Natural killer cell treated with Interleukin-12 subunit alpha and Interleukin-12 subunit beta and Interleukin-15 and Interleukin-18, amount 100 ng/mL, for 72 hours (primary cell): ENCODE data around the gene IL1RN. TPM values are rescaled to one million over a fixed set of nuclear protein-coding genes. Genes with fewer than 3 reads are reported as not detected.

Experiments used
- ATAC-seq, 2 donors: fragments of 150-1000 bp; cut with Tn5 transposase in 1 of 2; sonication (Bioruptor Pico), chemical (Tn5 transposase) in 1 of 2; 2 replicates each; pipeline ENCODE4 v1.10.0; 2021
- DNase-seq: peaks from one replicate; pipeline ENCODE4 v3.0.0; 2022; ENCODE audit warnings: low spot score
- H3K27ac Mint-ChIP-seq, 2 donors: 1 replicate in 1 of 2; 2 replicates in 1 of 2; pipeline ENCODE4 v1.8.0; 2022; ENCODE audit warnings: mixed read lengths in 2 of 2, mild to moderate bottlenecking in 1 of 2, moderate library complexity in 1 of 2
- H3K27me3 Mint-ChIP-seq, 2 donors: 1 replicate in 1 of 2; 2 replicates in 1 of 2; pipeline ENCODE4 v1.8.0; 2022; ENCODE audit warnings: mixed read lengths in 2 of 2
- H3K36me3 Mint-ChIP-seq: one replicate; pipeline ENCODE4 v1.8.0; 2022; ENCODE audit warnings: mixed read lengths
- H3K4me1 Mint-ChIP-seq, 2 donors: 1 replicate in 1 of 2; 2 replicates in 1 of 2; pipeline ENCODE4 v1.8.0; 2022; ENCODE audit warnings: low read depth in 2 of 2, mixed read lengths in 2 of 2, mild to moderate bottlenecking in 1 of 2
- H3K4me3 Mint-ChIP-seq: one replicate; pipeline ENCODE4 v1.8.0; 2022; ENCODE audit warnings: mixed read lengths
- H3K9me3 Mint-ChIP-seq: 2 replicates; pipeline ENCODE4 v1.8.0; 2022; ENCODE audit warnings: mixed read lengths
- total RNA-seq, 2 donors: library from RNA; stranded (reverse); gene quantifications; one replicate each; pipeline ENCODE4 v1.2.3, GENCODE V29; 2022

Gene IL1RN, protein sequence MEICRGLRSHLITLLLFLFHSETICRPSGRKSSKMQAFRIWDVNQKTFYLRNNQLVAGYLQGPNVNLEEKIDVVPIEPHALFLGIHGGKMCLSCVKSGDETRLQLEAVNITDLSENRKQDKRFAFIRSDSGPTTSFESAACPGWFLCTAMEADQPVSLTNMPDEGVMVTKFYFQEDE
- total RNA-seq: 1 to 10 TPM; 3.3 to 3.7 TPM

DNA sequence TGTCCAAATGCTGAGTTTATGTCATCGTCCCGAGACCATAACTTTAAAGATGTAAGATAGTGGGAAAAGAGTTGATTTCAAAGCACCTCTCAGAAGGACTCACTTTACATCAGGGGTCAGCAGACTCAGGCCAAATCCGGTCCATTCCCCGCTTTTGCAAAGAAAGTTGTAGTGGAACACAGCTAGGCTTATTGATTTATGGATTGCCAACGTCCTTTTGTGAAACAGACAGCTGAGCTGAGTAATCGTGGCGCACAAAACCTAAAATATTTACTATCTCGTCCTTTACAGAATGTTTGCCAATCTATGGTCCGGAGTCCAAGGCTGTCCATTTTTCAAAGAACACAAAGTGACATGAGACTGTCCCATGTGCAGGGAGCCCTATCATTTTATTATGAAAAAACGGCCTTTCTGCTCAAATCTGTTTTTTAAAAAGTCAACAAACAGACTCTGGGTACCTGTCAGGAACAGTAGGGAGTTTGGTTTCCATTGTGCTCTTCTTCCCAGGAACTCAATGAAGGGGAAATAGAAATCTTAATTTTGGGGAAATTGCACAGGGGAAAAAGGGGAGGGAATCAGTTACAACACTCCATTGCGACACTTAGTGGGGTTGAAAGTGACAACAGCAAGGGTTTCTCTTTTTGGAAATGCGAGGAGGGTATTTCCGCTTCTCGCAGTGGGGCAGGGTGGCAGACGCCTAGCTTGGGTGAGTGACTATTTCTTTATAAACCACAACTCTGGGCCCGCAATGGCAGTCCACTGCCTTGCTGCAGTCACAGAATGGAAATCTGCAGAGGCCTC, at the start of gene IL1RN:
IL1RN (plus strand) TSS at position 754 of the 801 bp plus-strand sequence; CDS start at position 781, 27 bp downstream.
- Mint-ChIP-seq H3K4me1 (peaks cover 41 to 53% of the 10 kb centered on the region in 2 donors), H3K9me3 (no peaks in the 10 kb centered on the region), H3K36me3 (no peaks in the 10 kb centered on the region), H3K27me3 (peaks cover under 1 to 2% of the 10 kb centered on the region in 2 donors), H3K27ac (peak within 1 kb of the TSS; percentile 35 to 87), H3K4me3 (peak within 1 kb of the TSS; percentile 28)
- ATAC-seq: peak; percentile 77 to 91
- peak; percentile 85 for DNase-seq

GRCh38 chr2:113077921-113078320, 49.5 kb upstream of the IL1RN start:
- peaks cover 15 to 16% of the 10 kb centered on the region in 2 donors for H3K27me3 Mint-ChIP-seq
- H3K4me3 Mint-ChIP-seq: no peak overlapping the region
- no peaks in the 10 kb centered on the region for H3K36me3 Mint-ChIP-seq
- ATAC-seq (no peak), DNase-seq (no peak)
- H3K9me3 Mint-ChIP-seq: no peaks in the 10 kb centered on the region
- H3K27ac Mint-ChIP-seq: no peak overlapping the region
- H3K4me1 Mint-ChIP-seq: peaks cover 7% of the 10 kb centered on the region in 2 donors

DNA sequence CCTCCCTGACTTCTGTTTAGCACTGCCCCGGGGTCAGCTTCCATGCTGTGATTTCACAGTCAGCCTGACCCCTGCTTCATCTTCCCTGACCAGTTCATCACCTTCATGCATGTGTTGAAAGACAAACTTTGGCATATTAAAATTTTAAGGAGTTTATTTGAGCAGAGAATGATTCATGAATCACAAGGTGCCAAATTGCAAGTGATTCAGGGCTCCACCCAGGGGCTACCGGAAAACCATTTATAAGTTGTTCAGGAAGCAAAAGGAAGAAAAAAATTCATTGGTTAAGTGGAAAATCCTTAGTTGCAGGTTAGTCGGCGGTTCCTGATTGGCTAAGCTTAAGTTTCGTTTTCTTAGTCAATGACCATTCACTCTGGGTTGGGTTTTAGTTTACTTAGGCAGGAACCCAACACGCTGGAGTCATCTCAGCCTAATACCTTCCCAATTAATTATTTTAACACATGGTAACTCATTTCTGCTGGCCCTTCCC, 49.0 kb upstream of the IL1RN start:
- peaks cover 16 to 18% of the 10 kb centered on the region in 2 donors for H3K27me3 Mint-ChIP-seq

GRCh38 chr2:113079131-113079530, 48.3 kb upstream of the IL1RN start:
- DNase-seq (no peak), ATAC-seq (no peak)
- H3K27ac Mint-ChIP-seq: no peak overlapping the region
- no peaks in the 10 kb centered on the region for H3K9me3 Mint-ChIP-seq
- H3K4me3 Mint-ChIP-seq: no peak overlapping the region
- H3K4me1 Mint-ChIP-seq: peaks cover 7% of the 10 kb centered on the region in 2 donors
- no peaks in the 10 kb centered on the region for H3K36me3 Mint-ChIP-seq
- H3K27me3 Mint-ChIP-seq: peaks cover 16 to 18% of the 10 kb centered on the region in 2 donors

More for the DNA sequence above, 49.0 kb upstream of the IL1RN start:
- ATAC-seq (no peak), DNase-seq (no peak)
- Mint-ChIP-seq H3K27ac (no peak overlapping the region), H3K4me3 (no peak overlapping the region), H3K36me3 (no peaks in the 10 kb centered on the region), H3K9me3 (no peaks in the 10 kb centered on the region), H3K4me1 (peaks cover 7% of the 10 kb centered on the region in 2 donors)

DNA sequence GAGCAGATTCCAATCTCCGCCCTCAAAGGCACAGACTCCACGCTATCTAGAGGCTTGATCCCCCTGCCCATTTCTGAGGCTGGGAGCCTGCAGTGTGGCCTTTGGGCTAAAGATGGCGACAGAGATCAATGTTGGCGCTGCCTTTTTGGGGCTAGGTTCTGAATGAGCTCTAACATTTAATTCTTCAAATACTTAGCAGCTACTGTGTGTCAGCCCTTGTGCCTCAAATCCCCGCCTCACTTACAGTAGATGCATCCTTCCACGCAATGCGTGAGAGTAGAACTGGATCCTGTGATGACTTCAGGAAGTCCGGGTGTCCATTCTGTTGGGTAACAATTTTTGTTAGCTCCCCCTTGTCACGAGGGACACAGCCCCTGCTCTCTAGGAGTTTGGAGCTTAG, 47.3 kb upstream of the IL1RN start:
- Mint-ChIP-seq H3K4me3 (no peak overlapping the region), H3K27ac (no peak overlapping the region), H3K9me3 (no peaks in the 10 kb centered on the region), H3K27me3 (peaks cover 19 to 24% of the 10 kb centered on the region in 2 donors), H3K4me1 (peaks cover 8% of the 10 kb centered on the region in 2 donors), H3K36me3 (no peaks in the 10 kb centered on the region)
- DNase-seq (no peak), ATAC-seq (peak; percentile 67 to 68)

- Mint-ChIP-seq H3K27me3 (peaks cover 22 to 26% of the 10 kb centered on the region in 2 donors), H3K9me3 (no peaks in the 10 kb centered on the region), H3K4me1 (peaks cover 9 to 10% of the 10 kb centered on the region in 2 donors), H3K36me3 (no peaks in the 10 kb centered on the region), H3K27ac (no peak overlapping the region), H3K4me3 (no peak overlapping the region)
- no peak for ATAC-seq
- DNase-seq: no peak
These were observed 45.7 kb upstream of the IL1RN start for GRCh38 chr2:113081488-113082210.

- no peak for ATAC-seq
- Mint-ChIP-seq H3K4me1 (peaks cover 9 to 10% of the 10 kb centered on the region in 2 donors), H3K27me3 (peaks cover 15 to 23% of the 10 kb centered on the region in 2 donors), H3K36me3 (no peaks in the 10 kb centered on the region), H3K27ac (no peak overlapping the region), H3K9me3 (no peaks in the 10 kb centered on the region), H3K4me3 (no peak overlapping the region)
- no peak for DNase-seq
These were observed 44.1 kb upstream of the IL1RN start for GRCh38 chr2:113083296-113083695.

DNA sequence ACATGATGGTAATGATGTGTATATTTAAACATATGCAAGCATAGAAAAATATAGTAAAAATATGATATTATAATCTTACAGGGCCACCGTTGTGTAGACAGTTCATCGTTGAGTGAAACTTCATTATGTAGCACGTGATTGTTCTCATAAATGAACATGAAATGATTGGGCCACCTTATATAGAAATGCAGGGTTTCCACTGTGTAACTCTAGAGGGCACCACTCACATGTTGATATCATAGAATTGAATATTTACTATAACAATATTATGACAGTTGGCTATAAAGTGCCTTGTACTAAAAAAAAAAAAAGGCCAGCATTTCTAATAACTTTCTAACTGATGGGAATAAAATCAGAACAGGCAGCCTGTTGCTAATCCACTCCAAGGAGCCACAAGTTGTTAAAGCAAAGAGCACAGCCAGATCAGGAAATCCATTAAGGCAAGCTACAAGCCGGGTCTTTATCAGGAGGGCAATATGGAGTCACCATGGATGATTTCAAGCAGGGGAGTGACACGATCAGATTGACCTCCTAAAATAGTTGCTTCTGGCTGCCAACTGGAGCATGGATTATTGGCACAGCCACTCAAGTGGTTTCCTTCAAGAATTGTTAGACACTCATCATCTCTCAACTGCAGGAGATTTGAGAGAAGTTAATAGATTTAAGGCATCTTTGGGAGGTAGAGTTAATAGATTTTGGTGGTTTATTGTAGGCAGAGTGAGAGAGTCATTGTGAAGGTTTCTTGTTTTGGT, 43.0 kb upstream of the IL1RN start:
- H3K27ac Mint-ChIP-seq: peak overlapping the region in 1 of 2 donors; percentile 22
- peak; percentile 52 to 66 for ATAC-seq
- H3K4me1 Mint-ChIP-seq: peaks cover 9 to 10% of the 10 kb centered on the region in 2 donors
- no peak for DNase-seq
- H3K4me3 Mint-ChIP-seq: no peak overlapping the region
- no peaks in the 10 kb centered on the region for H3K9me3 Mint-ChIP-seq
- peaks cover 15 to 23% of the 10 kb centered on the region in 2 donors for H3K27me3 Mint-ChIP-seq
- no peaks in the 10 kb centered on the region for H3K36me3 Mint-ChIP-seq

DNA sequence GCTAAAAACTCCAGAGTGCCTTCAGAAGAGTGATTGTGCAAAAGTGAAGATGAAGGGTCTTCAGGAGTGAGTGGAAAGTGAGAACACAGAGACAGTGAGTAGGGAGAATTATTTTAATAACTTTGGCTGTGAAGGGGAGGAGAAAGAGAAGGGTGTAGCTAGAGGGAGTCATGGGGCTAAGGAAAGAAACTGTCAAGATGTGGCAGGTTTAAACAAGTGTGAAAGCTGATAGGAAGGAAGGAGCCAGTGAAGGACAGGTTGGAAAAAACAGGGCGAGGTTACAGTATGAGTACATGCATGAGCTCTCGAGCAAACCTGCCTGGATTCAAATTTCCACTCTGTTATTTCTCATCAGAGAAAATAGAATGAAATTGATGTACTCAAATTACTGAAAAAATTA, 41.9 kb upstream of the IL1RN start:
- Mint-ChIP-seq H3K36me3 (no peaks in the 10 kb centered on the region), H3K9me3 (no peaks in the 10 kb centered on the region), H3K27me3 (peaks cover 15 to 23% of the 10 kb centered on the region in 2 donors), H3K4me1 (peaks cover 9 to 10% of the 10 kb centered on the region in 2 donors), H3K27ac (peak overlapping the region in 1 of 2 donors; percentile 22), H3K4me3 (no peak overlapping the region)
- DNase-seq (no peak), ATAC-seq (no peak)

- Mint-ChIP-seq H3K36me3 (no peaks in the 10 kb centered on the region), H3K4me1 (peaks cover 9 to 10% of the 10 kb centered on the region in 2 donors), H3K27ac (no peak overlapping the region), H3K27me3 (peaks cover 10 to 15% of the 10 kb centered on the region in 2 donors), H3K4me3 (no peak overlapping the region), H3K9me3 (no peaks in the 10 kb centered on the region)
- no peak for ATAC-seq
- no peak for DNase-seq
These were observed 39.0 kb upstream of the IL1RN start for GRCh38 chr2:113088213-113088992.

- DNase-seq (peak; percentile 26), ATAC-seq (peak; percentile 60 to 76)
- no peak overlapping the region for H3K4me3 Mint-ChIP-seq
- H3K9me3 Mint-ChIP-seq: no peaks in the 10 kb centered on the region
- peaks cover 7 to 8% of the 10 kb centered on the region in 2 donors for H3K4me1 Mint-ChIP-seq
- no peak overlapping the region for H3K27ac Mint-ChIP-seq
- H3K36me3 Mint-ChIP-seq: peaks cover under 1% of the 10 kb centered on the region
- peaks cover 9 to 10% of the 10 kb centered on the region in 2 donors for H3K27me3 Mint-ChIP-seq
These were observed 37.5 kb upstream of the IL1RN start for GRCh38 chr2:113089916-113090315.

GRCh38 chr2:113091231-113091896, 36.0 kb upstream of the IL1RN start:
- DNase-seq (no peak), ATAC-seq (no peak)
- H3K36me3 Mint-ChIP-seq: peaks cover 8% of the 10 kb centered on the region
- H3K4me3 Mint-ChIP-seq: no peak overlapping the region
- no peak overlapping the region for H3K27ac Mint-ChIP-seq
- no peaks in the 10 kb centered on the region for H3K9me3 Mint-ChIP-seq
- H3K27me3 Mint-ChIP-seq: peaks cover 2 to 8% of the 10 kb centered on the region in 2 donors
- H3K4me1 Mint-ChIP-seq: no peaks in the 10 kb centered on the region
